Mesendoderm (in vitro differentiated cells): Measurements from ENCODE around the gene MRPS2.
"Not testable (repeated sequence)": the region's sequence is repeated elsewhere in the genome, so short reads cannot be mapped to it uniquely, and the experiment has no call there.

Experiments
- DNase-seq: peaks from one replicate; pipeline ENCODE4 v3.0.0; 2013
- H2AK5ac ChIP-seq: 2 replicates; pipeline ENCODE4 v1.6.1; 2013; ENCODE audit warnings: low read length, inconsistent platforms
- H2BK120ac ChIP-seq: 2 replicates; pipeline ENCODE4 v1.6.1; 2013; ENCODE audit warnings: low read depth, mild to moderate bottlenecking, low read length, moderate library complexity, mixed read lengths
- H2BK15ac ChIP-seq: replicated peaks from 2 replicates; pipeline ENCODE4 v1.6.1; 2013; ENCODE audit warnings: low read depth, mild to moderate bottlenecking, moderate library complexity
- H2BK5ac ChIP-seq: 2 replicates; pipeline ENCODE4 v1.6.1; 2013; ENCODE audit warnings: low read length, inconsistent platforms
- H3K18ac ChIP-seq: 2 replicates; pipeline ENCODE4 v1.6.1; 2013; ENCODE audit warnings: mild to moderate bottlenecking, low read length, mixed read lengths
- H3K23ac ChIP-seq: one replicate; pipeline ENCODE4 v1.6.1; 2013; ENCODE audit warnings: low read length
- H3K27ac ChIP-seq: 2 replicates; pipeline ENCODE4 v1.5.1; 2013; ENCODE audit warnings: low read depth, mild to moderate bottlenecking, inconsistent platforms, low read length, moderate library complexity
- H3K27me3 ChIP-seq: 2 replicates; pipeline ENCODE4 v1.6.1; 2013; ENCODE audit warnings: low read length, control low read depth, mild to moderate bottlenecking, inconsistent platforms; ENCODE audit not compliant: insufficient read depth, poor library complexity
- H3K36me3 ChIP-seq: 2 replicates; pipeline ENCODE4 v1.6.1; 2013; ENCODE audit warnings: low read length, inconsistent platforms; ENCODE audit not compliant: control insufficient read depth, insufficient read depth
- H3K4ac ChIP-seq: one replicate; pipeline ENCODE4 v1.6.1; 2013; ENCODE audit warnings: low read depth, mild to moderate bottlenecking, low read length, moderate library complexity
- H3K4me1 ChIP-seq: 2 replicates; pipeline ENCODE4 v1.6.1; 2013; ENCODE audit warnings: low read depth, low read length, inconsistent platforms; ENCODE audit not compliant: control insufficient read depth
- H3K4me2 ChIP-seq: 2 replicates; pipeline ENCODE4 v1.6.1; 2013; ENCODE audit warnings: low read length
- H3K4me3 ChIP-seq: 2 replicates; pipeline ENCODE4 v1.5.1; 2013; ENCODE audit warnings: mild to moderate bottlenecking, low read length
- H3K56ac ChIP-seq: one replicate; pipeline ENCODE4 v1.6.1; 2013; ENCODE audit warnings: low read length
- H3K79me1 ChIP-seq: 2 replicates; pipeline ENCODE4 v1.6.1; 2013; ENCODE audit warnings: low read length, inconsistent platforms
- H3K79me2 ChIP-seq: 2 replicates; pipeline ENCODE4 v1.6.1; 2013; ENCODE audit warnings: mild to moderate bottlenecking, low read length; ENCODE audit not compliant: control insufficient read depth, insufficient read depth
- H3K9ac ChIP-seq: 2 replicates; pipeline ENCODE4 v1.6.1; 2013; ENCODE audit warnings: low read length, inconsistent platforms
- H4K5ac ChIP-seq: one replicate; pipeline ENCODE4 v1.6.1; 2013; ENCODE audit warnings: low read length
- H4K8ac ChIP-seq: one replicate; pipeline ENCODE4 v1.6.1; 2013; ENCODE audit warnings: low read depth, mild to moderate bottlenecking, control low read depth, low read length, moderate library complexity
- WGBS: extraction: QIAGEN DNeasy Blood & Tissue Kit; methylation state at CpG from one replicate; pipeline ENCODE4 v1.1.7; 2013; ENCODE audit warnings: low lambda C conversion rate, missing lambda C conversion rate; ENCODE audit not compliant: insufficient coverage; ENCODE audit errors: extremely low coverage; 5-methylcytosine and 5-hydroxymethylcytosine counted together

The MRPS2 gene

DNA sequence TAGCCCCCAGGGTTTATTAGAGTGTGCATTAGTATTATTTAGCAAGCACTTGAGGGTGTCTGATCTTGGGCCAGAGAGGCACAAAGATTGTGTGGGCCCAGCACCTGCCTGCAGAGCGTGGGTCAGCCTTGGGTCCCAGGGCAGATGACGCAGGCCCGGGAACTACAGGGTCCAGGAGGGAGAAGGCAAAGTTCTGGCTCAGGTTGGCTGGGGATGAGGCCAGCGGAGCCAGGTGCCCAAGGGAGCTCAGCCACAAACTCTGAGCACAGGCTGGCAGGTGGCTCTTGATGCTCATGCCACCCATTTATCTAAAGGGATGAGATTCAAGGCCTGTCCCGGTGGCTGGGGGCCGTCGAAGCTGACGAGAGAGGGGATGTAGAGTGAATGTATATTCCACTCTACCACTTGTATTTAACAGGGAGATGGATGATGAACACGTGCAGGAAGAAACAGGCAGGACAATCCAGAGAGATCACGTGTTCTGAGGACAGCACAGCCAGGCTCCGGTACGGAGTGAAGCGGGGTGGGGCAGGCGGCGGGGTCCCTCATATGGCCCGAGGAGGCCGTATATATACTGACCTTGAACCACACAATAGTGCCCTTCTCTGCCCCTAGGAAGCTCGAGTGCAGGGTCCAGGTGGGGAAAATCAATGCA is 44.6 kb downstream of the MRPS2 start:
- H3K79me2 ChIP-seq, result no peaks in the 10 kb centered on the region
- H3K9ac ChIP-seq, result no peak overlapping the region
- no peak overlapping the region for H2AK5ac ChIP-seq
- H3K4ac ChIP-seq, result no peak overlapping the region
- H3K4me2 ChIP-seq, result no peak overlapping the region
- H4K8ac ChIP-seq, result no peak overlapping the region
- no peak overlapping the region for H3K27ac ChIP-seq
- no peak overlapping the region for H3K4me3 ChIP-seq
- DNase-seq, result no peak
- H3K79me1 ChIP-seq, result no peaks in the 10 kb centered on the region
- H4K5ac ChIP-seq, result no peak overlapping the region
- no peak overlapping the region for H3K18ac ChIP-seq
- H3K27me3 ChIP-seq, result no peaks in the 10 kb centered on the region
- H3K36me3 ChIP-seq, result no peaks in the 10 kb centered on the region
- no peak overlapping the region for H3K23ac ChIP-seq
- WGBS, result no CpG with 5 or more reads among the region's 18 CpGs
- H3K4me1 ChIP-seq, result no peaks in the 10 kb centered on the region
- H3K56ac ChIP-seq, result no peak overlapping the region
- no peak overlapping the region for H2BK5ac ChIP-seq
- H2BK120ac ChIP-seq, result no peak overlapping the region
- H2BK15ac ChIP-seq, result no peak overlapping the region

- not testable (repeated sequence) for H3K79me1 ChIP-seq, H4K5ac ChIP-seq, H3K56ac ChIP-seq, H2BK15ac ChIP-seq, H4K8ac ChIP-seq, DNase-seq, H2BK5ac ChIP-seq, H2AK5ac ChIP-seq, H3K4me3 ChIP-seq, H3K36me3 ChIP-seq, H3K4ac ChIP-seq, H3K79me2 ChIP-seq, H3K4me2 ChIP-seq, H3K23ac ChIP-seq, H3K27ac ChIP-seq, H3K9ac ChIP-seq, H3K18ac ChIP-seq, H3K27me3 ChIP-seq, H3K4me1 ChIP-seq, H2BK120ac ChIP-seq
- WGBS, result no CpG with 5 or more reads among the region's 19 CpGs
Measured at GRCh38 chr9:135545646-135546176, 45.2 kb downstream of the MRPS2 start, which contains the start of gene OBP2A. Gene OBP2A (plus strand): TSS chr9:135546126. CDS start chr9:135546181, 55 bp downstream.

DNA sequence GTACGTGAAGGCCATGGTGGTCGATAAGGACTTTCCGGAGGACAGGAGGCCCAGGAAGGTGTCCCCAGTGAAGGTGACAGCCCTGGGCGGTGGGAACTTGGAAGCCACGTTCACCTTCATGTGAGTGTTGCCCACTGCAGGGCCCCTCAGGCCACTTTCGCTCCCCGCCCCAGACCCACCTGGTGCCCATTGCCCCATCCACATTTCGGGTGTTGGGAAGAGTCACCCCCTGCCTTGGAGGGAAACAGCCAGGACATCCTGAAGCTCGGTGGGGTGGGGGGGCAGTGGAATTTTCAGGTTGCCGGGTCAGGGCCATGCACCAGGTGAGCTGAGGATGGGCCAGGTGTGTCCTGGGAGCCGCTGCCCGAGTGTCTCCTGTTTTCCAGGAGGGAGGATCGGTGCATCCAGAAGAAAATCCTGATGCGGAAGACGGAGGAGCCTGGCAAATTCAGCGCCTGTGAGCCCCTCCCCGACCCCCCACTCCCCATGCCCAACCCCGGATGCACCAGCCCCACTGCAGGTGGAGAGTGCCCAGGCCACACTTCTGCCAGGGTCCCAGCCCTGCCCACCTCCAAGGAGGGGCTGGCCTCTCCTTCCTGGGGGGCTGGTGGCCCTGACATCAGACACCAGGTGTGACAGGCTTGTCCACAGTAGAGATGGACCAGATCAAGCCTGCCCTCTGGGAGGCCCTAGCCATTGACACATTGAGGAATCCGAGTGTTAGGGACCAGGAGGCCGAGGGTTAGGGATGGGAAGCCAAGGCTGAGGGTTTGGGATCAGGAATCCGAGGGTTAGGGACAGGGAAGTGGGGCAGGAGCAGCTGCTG is 46.5 kb downstream of the MRPS2 start:
- not testable (repeated sequence) for H2BK120ac ChIP-seq, H3K23ac ChIP-seq, H3K27me3 ChIP-seq, H3K56ac ChIP-seq, H3K9ac ChIP-seq, H3K4me2 ChIP-seq, H2BK5ac ChIP-seq, H3K4ac ChIP-seq, DNase-seq, H3K79me2 ChIP-seq, H2AK5ac ChIP-seq, H3K27ac ChIP-seq, H4K8ac ChIP-seq, H2BK15ac ChIP-seq, H3K4me3 ChIP-seq, H3K36me3 ChIP-seq, H3K18ac ChIP-seq, H3K79me1 ChIP-seq, H3K4me1 ChIP-seq, H4K5ac ChIP-seq
- WGBS, result no CpG with 5 or more reads among the region's 21 CpGs

- no peak overlapping the region for H2BK5ac ChIP-seq
- H3K18ac ChIP-seq, result no peak overlapping the region
- H3K27me3 ChIP-seq, result no peaks in the 10 kb centered on the region
- H3K79me2 ChIP-seq, result no peaks in the 10 kb centered on the region
- no peak overlapping the region for H2AK5ac ChIP-seq
- H3K4me3 ChIP-seq, result no peak overlapping the region
- DNase-seq, result no peak
- H3K4me1 ChIP-seq, result no peaks in the 10 kb centered on the region
- no peaks in the 10 kb centered on the region for H3K79me1 ChIP-seq
- no CpG with 5 or more reads among the region's 28 CpGs for WGBS
- H3K23ac ChIP-seq, result no peak overlapping the region
- no peak overlapping the region for H4K5ac ChIP-seq
- H3K56ac ChIP-seq, result no peak overlapping the region
- H3K27ac ChIP-seq, result no peak overlapping the region
- H3K4ac ChIP-seq, result no peak overlapping the region
- H3K9ac ChIP-seq, result no peak overlapping the region
- H3K36me3 ChIP-seq, result no peaks in the 10 kb centered on the region
- H3K4me2 ChIP-seq, result no peak overlapping the region
- no peak overlapping the region for H2BK15ac ChIP-seq
- H4K8ac ChIP-seq, result no peak overlapping the region
- no peak overlapping the region for H2BK120ac ChIP-seq
Measured at GRCh38 chr9:135547756-135548736, 47.6 kb downstream of the MRPS2 start.

DNA sequence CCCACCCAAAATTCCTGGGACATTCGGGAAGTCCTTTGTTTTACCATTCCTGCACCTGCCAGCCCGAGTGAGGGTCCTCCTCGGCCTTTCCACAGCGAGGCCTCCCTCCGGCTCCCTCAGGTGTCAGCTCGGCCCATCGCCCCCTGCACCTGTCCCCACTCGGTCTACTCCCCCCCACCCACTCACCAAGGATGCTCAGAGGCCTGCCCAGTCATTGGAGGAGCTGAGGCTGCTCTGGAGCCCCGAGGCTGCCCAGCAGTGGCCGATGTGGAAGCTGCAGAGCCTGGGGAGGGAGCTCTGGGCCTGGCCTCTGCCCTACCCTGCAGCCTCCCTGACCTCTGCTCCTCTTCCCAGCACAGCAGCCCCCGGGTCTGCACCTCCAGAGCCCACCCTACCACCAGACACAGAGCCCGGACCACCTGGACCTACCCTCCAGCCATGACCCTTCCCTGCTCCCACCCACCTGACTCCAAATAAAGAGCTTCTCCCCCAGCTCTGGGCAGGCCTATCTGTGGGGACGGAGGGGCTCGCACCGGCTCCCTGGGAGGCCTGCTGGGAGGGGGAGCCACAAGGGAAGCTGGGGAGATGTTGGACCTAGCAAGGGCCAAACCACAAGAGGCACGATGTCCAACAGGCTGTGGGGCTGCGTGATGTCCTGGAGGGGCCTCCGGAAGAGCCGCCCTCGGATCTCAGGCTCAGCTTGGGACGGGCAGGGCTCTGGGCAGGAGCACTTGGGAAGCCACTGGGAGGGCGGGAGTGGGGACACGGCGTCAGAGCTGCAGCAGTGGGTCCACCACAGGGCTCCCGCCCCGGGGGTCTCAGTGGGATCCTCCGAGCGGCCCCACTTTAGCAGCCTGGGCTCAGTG is 49.2 kb downstream of the MRPS2 start:
- not testable (repeated sequence) for H2AK5ac ChIP-seq, H3K79me1 ChIP-seq, H2BK5ac ChIP-seq, H3K56ac ChIP-seq, H3K18ac ChIP-seq, H4K8ac ChIP-seq, H2BK120ac ChIP-seq, H3K23ac ChIP-seq, H3K4me2 ChIP-seq, H4K5ac ChIP-seq, DNase-seq, H3K9ac ChIP-seq, H3K27me3 ChIP-seq, H3K27ac ChIP-seq, H3K4me1 ChIP-seq, H3K4ac ChIP-seq, H3K79me2 ChIP-seq, H3K36me3 ChIP-seq, H2BK15ac ChIP-seq, H3K4me3 ChIP-seq
- WGBS, result no CpG with 5 or more reads among the region's 28 CpGs
